Gastrocnemius medialis (tissue), 4 donors: ENCODE results near the gene PSMB3. TPM values are rescaled to one million over a fixed set of nuclear protein-coding genes. Genes with fewer than 3 reads are reported as not detected.

Experiments used
- ATAC-seq, 2 donors: fragments of 150-250 bp; one replicate each; pipeline ENCODE4 v1.9.1; 2016
- DNase-seq, 2 donors: peaks; one replicate each; pipeline ENCODE4 v3.0.0-alpha.2; 2019
- H3K27ac ChIP-seq, 4 donors: fragments of 200-600 bp; sonication (generic); 1 replicate in 1 of 4; 2 replicates in 3 of 4; pipeline ENCODE4 v1.5.1; 2016 to 2018; ENCODE audit warnings: mild to moderate bottlenecking in 2 of 4, moderate library complexity in 1 of 4
- H3K27me3 ChIP-seq, 3 donors: fragments of 200-600 bp; sonication (generic) in 2 of 3; 1 replicate in 1 of 3; 2 replicates in 2 of 3; pipeline versions ENCODE4 v1.5.1 to v1.6.0; 2016 to 2019; ENCODE audit warnings: mild to moderate bottlenecking in 1 of 3, moderate library complexity in 1 of 3
- H3K36me3 ChIP-seq, 2 donors: fragments of 200-600 bp; sonication (generic) in 1 of 2; one replicate each; pipeline ENCODE4 v1.5.1; 2017 to 2018
- H3K4me1 ChIP-seq, 2 donors: fragments of 200-600 bp; sonication (generic) in 1 of 2; one replicate each; pipeline ENCODE4 v1.5.1; 2016 to 2017; ENCODE audit warnings: mild to moderate bottlenecking in 2 of 2
- H3K4me3 ChIP-seq, 4 donors: fragments of 200-600 bp; sonication (generic) in 3 of 4; 1 replicate in 1 of 4; 2 replicates in 3 of 4; pipeline ENCODE4 v1.5.1; 2016 to 2019; ENCODE audit warnings: mild to moderate bottlenecking in 2 of 4
- H3K9me3 ChIP-seq, 3 donors: fragments of 200-600 bp; sonication (generic) in 2 of 3; 1 replicate in 1 of 3; 2 replicates in 2 of 3; pipeline ENCODE4 v1.5.1; 2016 to 2019
- CTCF ChIP-seq, 5 experiments: fragments of 450-650 bp in 3 of 5; fragments of 200-600 bp in 2 of 5; sonication (generic) in 2 of 5; IDR thresholded peaks in 4 of 5; conservative IDR thresholded peaks in 1 of 5; 1 replicate in 4 of 5; 2 replicates in 1 of 5; pipeline ENCODE4 v1.5.1; 2016 to 2019; ENCODE audit warnings: antibody characterized with exemption in 5 of 5, mild to moderate bottlenecking in 3 of 5, moderate library complexity in 3 of 5
- POLR2A ChIP-seq, 2 donors: fragments of 450-650 bp; IDR thresholded peaks; one replicate each; pipeline ENCODE4 v1.6.1; 2017; ENCODE audit warnings: antibody characterized with exemption in 2 of 2, mild to moderate bottlenecking in 2 of 2, moderate library complexity in 2 of 2
- in situ Hi-C, 4 donors: fragments of 200-750 bp; cut with MboI; loops; one replicate each; pipeline versions ENCODE4 v1.15.0 to v1.8.0; 2017; ENCODE audit warnings: low sequenced_read_pairs in 4 of 4
- intact Hi-C: fragments of 100-400 bp; cut with DNase I; formaldehyde crosslinking; loops from one replicate; pipeline ENCODE4 v1.15.1; 2023; ENCODE audit warnings: low total_unique reads
- total RNA-seq, 4 donors: library from RNA; depleted of rRNA; stranded (reverse); fragments of >200 nt; gene quantifications; one replicate each; pipeline versions ENCODE4 v1.1.0 to v1.2.3, GENCODE V29; 2016

PSMB3 gene
- total RNA-seq, 4 donors from 2014 or later = 211 to 334 (median 280) TPM

GRCh38 chr17:38749223-38750043 is 3.1 kb upstream of the PSMB3 start:
- in situ Hi-C loops = loop anchor here in 1 of 4 donors (10.0 kb wide), 1 partner anchor 55 kb away; no protein-coding TSS in a partner anchor
- peak overlapping the region; percentile 78 to 96 (median 80) for H3K27ac ChIP-seq
- no peaks in the 10 kb centered on the region for H3K9me3 ChIP-seq
- H3K4me1 ChIP-seq = peaks cover 34 to 38% of the 10 kb centered on the region in 2 donors
- H3K36me3 ChIP-seq = peaks cover 0 to 3% of the 10 kb centered on the region in 2 donors
- peak overlapping the region; percentile 55 to 70 (median 64) for H3K4me3 ChIP-seq
- ATAC-seq (peak in 1 of 2 donors; percentile 7), DNase-seq (peak; percentile 73 to 74)
- peak; percentile 56 to 62 for TF ChIP-seq POLR2A (IDR thresholded peaks at IDR 0.05)
- no peak for TF ChIP-seq CTCF (IDR thresholded peaks at IDR 0.05 in 4 of 5, conservative IDR thresholded peaks at IDR 0.05 in 1 of 5)
- H3K27me3 ChIP-seq = peaks cover 32 to 36% (median 34%) of the 10 kb centered on the region in 3 donors
- intact Hi-C loops = loop anchor here (5.0 kb wide), 1 partner anchor 72 kb away; no protein-coding TSS in a partner anchor

GRCh38 chr17:38750044-38750311 is 2.6 kb upstream of the PSMB3 start:
- peaks cover 0 to 9% of the 10 kb centered on the region in 2 donors for H3K36me3 ChIP-seq
- no peak for DNase-seq
- H3K27ac ChIP-seq = peak overlapping the region; percentile 78 to 96 (median 80)
- no peaks in the 10 kb centered on the region for H3K9me3 ChIP-seq
- in situ Hi-C loops = loop anchor here in 1 of 4 donors (10.0 kb wide), 1 partner anchor 55 kb away; no protein-coding TSS in a partner anchor
- H3K4me3 ChIP-seq = peak overlapping the region; percentile 55 to 70 (median 64)
- ATAC-seq = no peak
- peaks cover 36 to 41% of the 10 kb centered on the region in 2 donors for H3K4me1 ChIP-seq
- peaks cover 32 to 36% (median 34%) of the 10 kb centered on the region in 3 donors for H3K27me3 ChIP-seq
- intact Hi-C loops = loop anchor here (5.0 kb wide), 1 partner anchor 73 kb away; no protein-coding TSS in a partner anchor
- TF ChIP-seq POLR2A (IDR thresholded peaks at IDR 0.05) = no peak

GRCh38 chr17:38750312-38751121 is 2.0 kb upstream of the PSMB3 start:
- in situ Hi-C loops = loop anchor here in 1 of 4 donors (10.0 kb wide), 1 partner anchor 54 kb away; no protein-coding TSS in a partner anchor
- intact Hi-C loops = loop anchor here (5.0 kb wide), 1 partner anchor 73 kb away; no protein-coding TSS in a partner anchor
- Histone ChIP-seq H3K27ac (peak overlapping the region; percentile 78 to 96 (median 80)), H3K27me3 (peaks cover 32 to 36% (median 34%) of the 10 kb centered on the region in 3 donors), H3K36me3 (peaks cover 0 to 13% of the 10 kb centered on the region in 2 donors), H3K4me3 (peak overlapping the region; percentile 55 to 70 (median 64)), H3K9me3 (no peaks in the 10 kb centered on the region), H3K4me1 (peaks cover 36 to 41% of the 10 kb centered on the region in 2 donors)
- TF ChIP-seq CTCF (IDR thresholded peaks at IDR 0.05 in 4 of 5, conservative IDR thresholded peaks at IDR 0.05 in 1 of 5) (no peak), POLR2A (IDR thresholded peaks at IDR 0.05) (no peak)
- no peak for DNase-seq
- ATAC-seq = no peak

GRCh38 chr17:38751144-38751807 is 1.3 kb upstream of the PSMB3 start:
- Histone ChIP-seq H3K36me3 (peaks cover 0 to 20% of the 10 kb centered on the region in 2 donors), H3K4me3 (peak overlapping the region; percentile 68 to 97 (median 84)), H3K9me3 (no peaks in the 10 kb centered on the region), H3K27ac (peak overlapping the region in 3 of 4 donors; percentile 81 to 96 (median 92)), H3K4me1 (peaks cover 31 to 41% of the 10 kb centered on the region in 2 donors), H3K27me3 (peaks cover 32 to 36% (median 34%) of the 10 kb centered on the region in 3 donors)
- TF ChIP-seq CTCF (IDR thresholded peaks at IDR 0.05 in 4 of 5, conservative IDR thresholded peaks at IDR 0.05 in 1 of 5) = no peak
- no peak for TF ChIP-seq POLR2A (IDR thresholded peaks at IDR 0.05)
- intact Hi-C loops (loop anchor here (5.0 kb wide), 1 partner anchor 74 kb away; no protein-coding TSS in a partner anchor), in situ Hi-C loops (loop anchor here in 1 of 4 donors (10.0 kb wide), 1 partner anchor 54 kb away; no protein-coding TSS in a partner anchor)
- ATAC-seq = no peak
- DNase-seq = no peak
